H9 (cell line): ENCODE data around the gene RALA. TPM values are rescaled to one million over a fixed set of nuclear protein-coding genes. Genes with fewer than 3 reads are reported as not detected.

ENCODE experiments used
- DNase-seq: peaks from one replicate; pipeline ENCODE4 v3.0.0-alpha.2; 2017
- H2AFZ ChIP-seq: one replicate; pipeline ENCODE4 v1.6.1; 2013; ENCODE audit warnings: mild to moderate bottlenecking, low read length, control low read depth, moderate library complexity
- H2AK5ac ChIP-seq: 2 replicates; pipeline ENCODE4 v1.6.1; 2013; ENCODE audit warnings: low read length, control low read depth, mixed read lengths; ENCODE audit not compliant: insufficient read length
- H2BK120ac ChIP-seq: one replicate; pipeline ENCODE4 v1.6.1; 2013; ENCODE audit warnings: low read depth, mild to moderate bottlenecking, low read length, control low read depth, inconsistent platforms; ENCODE audit not compliant: poor library complexity, severe bottlenecking
- H2BK12ac ChIP-seq: 2 replicates; pipeline ENCODE4 v1.6.1; 2013; ENCODE audit warnings: low read length, control low read depth, mixed read lengths, low read depth; ENCODE audit not compliant: insufficient read length
- H2BK15ac ChIP-seq: 2 replicates; pipeline ENCODE4 v1.6.1; 2013; ENCODE audit warnings: low read depth, low read length, control low read depth
- H2BK20ac ChIP-seq: one replicate; pipeline ENCODE4 v1.6.1; 2013; ENCODE audit warnings: low read depth, mild to moderate bottlenecking, low read length, control low read depth, inconsistent platforms; ENCODE audit not compliant: poor library complexity, severe bottlenecking
- H2BK5ac ChIP-seq: 2 replicates; pipeline ENCODE4 v1.6.1; 2013; ENCODE audit warnings: low read length, control low read depth, mixed read lengths; ENCODE audit not compliant: insufficient read length
- H3K14ac ChIP-seq: 2 replicates; pipeline ENCODE4 v1.6.1; 2013; ENCODE audit warnings: low read length, control low read depth; ENCODE audit not compliant: insufficient read depth
- H3K18ac ChIP-seq: 2 replicates; pipeline ENCODE4 v1.6.1; 2013; ENCODE audit warnings: low read depth, mild to moderate bottlenecking, mixed read lengths, low read length, control low read depth; ENCODE audit not compliant: insufficient read length
- H3K23ac ChIP-seq: 2 replicates; pipeline ENCODE4 v1.6.1; 2013; ENCODE audit warnings: low read length, control low read depth, mixed read lengths, low read depth; ENCODE audit not compliant: insufficient read length
- H3K23me2 ChIP-seq: 2 replicates; pipeline ENCODE4 v1.6.1; 2013; ENCODE audit warnings: low read depth, mild to moderate bottlenecking, mixed read lengths, low read length, control low read depth; ENCODE audit not compliant: insufficient read length, poor library complexity, severe bottlenecking
- H3K27ac ChIP-seq: 2 replicates; pipeline ENCODE4 v1.5.1; 2013; ENCODE audit warnings: low read length, control low read depth, mixed read lengths, low read depth; ENCODE audit not compliant: insufficient read length
- H3K27me3 ChIP-seq: 2 replicates; pipeline ENCODE4 v1.6.1; 2013; ENCODE audit warnings: low read length, control low read depth, inconsistent platforms; ENCODE audit not compliant: insufficient read depth
- H3K4ac ChIP-seq: 2 replicates; pipeline ENCODE4 v1.6.1; 2013; ENCODE audit warnings: low read depth, mild to moderate bottlenecking, control low read depth, inconsistent platforms, low read length, moderate library complexity
- H3K4me1 ChIP-seq: 2 replicates; pipeline ENCODE4 v1.6.1; 2013; ENCODE audit warnings: low read length, control low read depth, inconsistent platforms; ENCODE audit not compliant: insufficient read depth
- H3K4me2 ChIP-seq: 2 replicates; pipeline ENCODE4 v1.6.1; 2013; ENCODE audit warnings: low read length, control low read depth, mixed read lengths; ENCODE audit not compliant: insufficient read length, insufficient read depth
- H3K56ac ChIP-seq: 2 replicates; pipeline ENCODE4 v1.6.1; 2013; ENCODE audit warnings: low read depth, mild to moderate bottlenecking, mixed read lengths, low read length, control low read depth; ENCODE audit not compliant: insufficient read length
- H3K79me1 ChIP-seq: 2 replicates; pipeline ENCODE4 v1.6.1; 2013; ENCODE audit warnings: low read depth, mild to moderate bottlenecking, moderate library complexity, low read length, control low read depth, inconsistent platforms; ENCODE audit not compliant: insufficient read depth, poor library complexity, severe bottlenecking
- H3K79me2 ChIP-seq: 2 replicates; pipeline ENCODE4 v1.6.1; 2013; ENCODE audit warnings: low read length, control low read depth, inconsistent platforms; ENCODE audit not compliant: insufficient read depth
- H3K9ac ChIP-seq: 2 replicates; pipeline ENCODE4 v1.6.1; 2013; ENCODE audit warnings: low read length, control low read depth, mixed read lengths; ENCODE audit not compliant: insufficient read length; ENCODE audit errors: extremely low read depth
- H3K9me3 ChIP-seq: one replicate; pipeline ENCODE4 v1.6.1; 2013; ENCODE audit warnings: low read depth, low read length, inconsistent platforms; ENCODE audit not compliant: control insufficient read depth
- H3T11ph ChIP-seq: one replicate; pipeline ENCODE4 v1.6.1; 2013; ENCODE audit warnings: mild to moderate bottlenecking, low read length, control low read depth, inconsistent platforms
- H4K20me1 ChIP-seq: one replicate; pipeline ENCODE4 v1.6.1; 2013; ENCODE audit not compliant: control insufficient read depth, insufficient read length, insufficient read depth
- H4K5ac ChIP-seq: 2 replicates; pipeline ENCODE4 v1.6.1; 2013; ENCODE audit warnings: low read depth, mild to moderate bottlenecking, mixed read lengths, low read length, control low read depth; ENCODE audit not compliant: insufficient read length
- H4K8ac ChIP-seq: replicated peaks from 2 replicates; pipeline ENCODE4 v1.6.1; 2013; ENCODE audit warnings: low read length, control low read depth, mixed read lengths, low read depth; ENCODE audit not compliant: insufficient read length
- H4K91ac ChIP-seq: 2 replicates; pipeline ENCODE4 v1.6.1; 2013; ENCODE audit warnings: low read depth, mild to moderate bottlenecking, moderate library complexity, mixed read lengths, low read length, control low read depth; ENCODE audit not compliant: insufficient read length
- H3K27ac Mint-ChIP-seq, 3 experiments: 2 replicates in 2 of 3; 3 replicates in 1 of 3; pipeline ENCODE4 v1.8.0; 2020 to 2021; ENCODE audit warnings: mixed read lengths in 3 of 3, mild to moderate bottlenecking in 1 of 3, moderate library complexity in 1 of 3
- H3K27me3 Mint-ChIP-seq: 2 replicates; pipeline ENCODE4 v1.8.0; 2021; ENCODE audit warnings: low read depth, mild to moderate bottlenecking, moderate library complexity, mixed read lengths
- H3K36me3 Mint-ChIP-seq, 3 experiments: 2 replicates in 2 of 3; 3 replicates in 1 of 3; pipeline ENCODE4 v1.8.0; 2020 to 2021; ENCODE audit warnings: low read depth in 3 of 3, mixed read lengths in 3 of 3; ENCODE audit not compliant: insufficient read depth in 1 of 3
- H3K4me1 Mint-ChIP-seq, 2 experiments: 2 replicates each; pipeline ENCODE4 v1.8.0; 2020; ENCODE audit warnings: mixed read lengths in 2 of 2
- H3K4me3 Mint-ChIP-seq, 2 experiments: 2 replicates in 1 of 2; 3 replicates in 1 of 2; pipeline ENCODE4 v1.8.0; 2020 to 2021; ENCODE audit warnings: mild to moderate bottlenecking in 2 of 2, mixed read lengths in 2 of 2, moderate library complexity in 1 of 2
- H3K9me3 Mint-ChIP-seq, 2 experiments: 2 replicates in 1 of 2; 3 replicates in 1 of 2; pipeline ENCODE4 v1.8.0; 2020; ENCODE audit warnings: mild to moderate bottlenecking in 2 of 2, mixed read lengths in 2 of 2, moderate library complexity in 1 of 2
- whole genome bisulfite sequencing: extraction: QIAGEN DNeasy Blood & Tissue Kit; methylation state at CpG from one replicate; pipeline ENCODE4 v1.1.7; 2013; ENCODE audit warnings: missing lambda C conversion rate, low lambda C conversion rate, mixed read lengths; ENCODE audit not compliant: insufficient read length; ENCODE audit errors: extremely low coverage; 5-methylcytosine and 5-hydroxymethylcytosine counted together
- total RNA-seq: library from RNA; stranded (reverse); gene quantifications from 2 replicates; pipeline ENCODE4 v1.2.1, GENCODE V29; 2021
- TF ChIP-seq, protein P1 (sequence below): fragments of 200-600 bp; sonication (generic); conservative IDR thresholded peaks from 3 replicates; pipeline ENCODE4 v1.8.0; 2021; ENCODE audit warnings: antibody characterized with exemption, mild to moderate bottlenecking

RALA gene
- total RNA-seq, 1 experiment from 2014 or later = 57.5 TPM

DNA sequence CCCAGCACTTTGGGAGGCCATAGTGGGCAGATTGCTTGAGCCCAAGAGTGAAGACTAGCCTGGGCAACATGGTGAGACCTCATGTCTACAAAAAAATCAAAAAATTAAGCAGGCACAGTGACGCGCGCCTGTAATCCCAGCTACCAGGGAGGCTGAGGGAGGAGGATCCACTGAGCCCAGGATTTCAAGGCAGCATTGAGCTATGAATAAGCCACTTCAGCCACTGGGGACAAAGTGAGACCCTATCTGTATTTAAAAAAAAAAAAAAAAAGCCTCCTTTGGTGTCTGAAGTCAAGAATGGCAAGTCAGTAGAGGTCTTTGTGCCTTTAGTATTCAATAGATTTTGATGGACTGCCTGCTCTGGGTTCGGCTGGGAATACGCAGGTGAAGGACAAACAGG, 85.7 kb downstream of the RALA start:
- Histone ChIP-seq H3K56ac (no peak overlapping the region), H2BK5ac (no peak overlapping the region), H3K79me1 (no peaks in the 10 kb centered on the region), H4K20me1 (no peaks in the 10 kb centered on the region), H2BK120ac (no peak overlapping the region), H2AK5ac (no peak overlapping the region), H3K79me2 (no peaks in the 10 kb centered on the region), H4K5ac (no peak overlapping the region), H3K4ac (no peak overlapping the region), H3K14ac (no peak overlapping the region), H3K4me2 (no peak overlapping the region), H3K9ac (no peak overlapping the region), H4K91ac (no peak overlapping the region), H2BK15ac (no peak overlapping the region), H4K8ac (no peak overlapping the region), H2BK20ac (no peak overlapping the region), H3K27me3 (no peaks in the 10 kb centered on the region), H2BK12ac (no peak overlapping the region), H3T11ph (no peak overlapping the region), H3K23me2 (no peaks in the 10 kb centered on the region), H2AFZ (no peak overlapping the region), H3K4me1 (peaks cover 2% of the 10 kb centered on the region; the same call in 1 of the 2 replicates), H3K9me3 (peaks cover 3% of the 10 kb centered on the region), H3K23ac (no peak overlapping the region), H3K27ac (no peak overlapping the region), H3K18ac (no peak overlapping the region)
- peak overlapping the region in 2 of 3 experiments; percentile 76 to 85; a peak in 3 of 7 replicates for H3K27ac Mint-ChIP-seq
- H3K9me3 Mint-ChIP-seq = peaks cover 16 to 20% of the 10 kb centered on the region in 2 experiments
- peaks cover 9 to 10% of the 10 kb centered on the region in 2 experiments for H3K4me1 Mint-ChIP-seq
- WGBS = no CpG with 5 or more reads among the region's 5 CpGs
- H3K4me3 Mint-ChIP-seq = no peak overlapping the region
- peaks cover 9 to 26% (median 13%) of the 10 kb centered on the region in 3 experiments for H3K36me3 Mint-ChIP-seq
- no peak for DNase-seq
- TF ChIP-seq, protein P1, sequence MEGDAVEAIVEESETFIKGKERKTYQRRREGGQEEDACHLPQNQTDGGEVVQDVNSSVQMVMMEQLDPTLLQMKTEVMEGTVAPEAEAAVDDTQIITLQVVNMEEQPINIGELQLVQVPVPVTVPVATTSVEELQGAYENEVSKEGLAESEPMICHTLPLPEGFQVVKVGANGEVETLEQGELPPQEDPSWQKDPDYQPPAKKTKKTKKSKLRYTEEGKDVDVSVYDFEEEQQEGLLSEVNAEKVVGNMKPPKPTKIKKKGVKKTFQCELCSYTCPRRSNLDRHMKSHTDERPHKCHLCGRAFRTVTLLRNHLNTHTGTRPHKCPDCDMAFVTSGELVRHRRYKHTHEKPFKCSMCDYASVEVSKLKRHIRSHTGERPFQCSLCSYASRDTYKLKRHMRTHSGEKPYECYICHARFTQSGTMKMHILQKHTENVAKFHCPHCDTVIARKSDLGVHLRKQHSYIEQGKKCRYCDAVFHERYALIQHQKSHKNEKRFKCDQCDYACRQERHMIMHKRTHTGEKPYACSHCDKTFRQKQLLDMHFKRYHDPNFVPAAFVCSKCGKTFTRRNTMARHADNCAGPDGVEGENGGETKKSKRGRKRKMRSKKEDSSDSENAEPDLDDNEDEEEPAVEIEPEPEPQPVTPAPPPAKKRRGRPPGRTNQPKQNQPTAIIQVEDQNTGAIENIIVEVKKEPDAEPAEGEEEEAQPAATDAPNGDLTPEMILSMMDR = no peak
- no peaks in the 10 kb centered on the region for H3K27me3 Mint-ChIP-seq
